ENCODE data around the gene NECAP2. TPM values are rescaled to one million over a fixed set of nuclear protein-coding genes. Genes with fewer than 3 reads are reported as not detected.

NECAP2 gene
- total and polyA plus RNA-seq, 2 of the 4 experiments (the other 2 are of a cell fraction) = 80.5 to 85.1 TPM

DNA sequence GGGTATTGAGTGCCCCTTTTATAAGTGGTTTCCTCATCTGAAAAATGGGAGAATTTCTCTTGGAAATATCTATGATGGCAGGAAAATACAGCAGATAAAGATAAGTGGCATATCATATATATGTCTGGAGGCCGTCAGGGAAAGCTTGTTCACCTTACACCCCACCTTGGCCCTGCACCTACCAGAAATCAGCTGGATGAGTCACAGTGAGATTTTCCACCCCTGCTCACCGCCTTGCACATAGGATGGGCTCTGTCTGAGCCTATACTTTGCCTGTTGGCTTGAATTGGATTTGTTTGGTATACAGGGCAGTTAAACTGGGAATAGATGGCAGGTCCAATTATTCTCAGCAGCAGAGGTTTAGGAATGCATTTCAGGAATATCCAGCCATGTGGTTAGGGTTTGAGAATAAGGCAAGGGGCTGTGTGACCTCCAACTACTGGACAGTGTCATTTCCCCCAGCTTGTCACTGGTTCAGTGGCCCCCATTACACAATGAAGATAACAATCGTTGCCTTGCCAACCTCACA lies 3.5 kb upstream of the NECAP2 start, which contains the start of gene SPATA21:
Gene SPATA21 (minus strand): TSS at position 479 of the 529 bp plus-strand sequence. CDS start 6,053 bp downstream, outside the sequence.
- BruUV-seq (replicated peaks) = no TSS peak

More for the DNA sequence above, 3.5 kb upstream of the NECAP2 start, which contains the start of gene SPATA21:
- Histone ChIP-seq H3K4me3 (ENCODE audit: insufficient read depth, low read depth, low read length) (no peak within 1 kb of the TSS), H3K36me3 (ENCODE audit: control insufficient read depth, insufficient read depth, low read length) (no peaks in the 10 kb centered on the region), H2BK120ac (ENCODE audit: low read depth, low read length) (no peak within 1 kb of the TSS), H3K4me1 (ENCODE audit: control insufficient read depth, insufficient read depth, low read length) (no peaks in the 10 kb centered on the region; the same call in 1 of the 2 replicates), H2AFZ (replicated peaks; ENCODE audit: low read length, poor library complexity) (no peak within 1 kb of the TSS), H2BK20ac (ENCODE audit: low read depth, low read length) (no peak within 1 kb of the TSS), H4K8ac (ENCODE audit: low read depth in 2 of 2, low read length in 2 of 2) (no peak within 1 kb of the TSS), H2BK15ac (ENCODE audit: low read depth, low read length) (no peak within 1 kb of the TSS), H3K27ac (ENCODE audit: insufficient read depth, low read length) (no peak within 1 kb of the TSS), H3K27me3 (ENCODE audit: control insufficient read depth, insufficient read depth, low read length) (peaks cover 2% of the 10 kb centered on the region; the same call in 1 of the 2 replicates), H2AK5ac (ENCODE audit: low read depth, low read length) (no peak within 1 kb of the TSS), H3K18ac (ENCODE audit: low read depth, low read length) (no peak within 1 kb of the TSS), H3K56ac (ENCODE audit: extremely low read depth, insufficient read depth, low read length) (no peak within 1 kb of the TSS), H3K9me3 (ENCODE audit: control insufficient read depth, insufficient read depth, low read length) (no peaks in the 10 kb centered on the region), H4K20me1 (ENCODE audit: insufficient read depth, low read length) (0 out of 2 replicates have a peak, but pooled peaks cover 7% of the 10 kb centered on the region), H3K4me2 (ENCODE audit: low read depth, low read length) (no peak within 1 kb of the TSS), H2AK9ac (replicated peaks; ENCODE audit: low read depth, low read length, poor library complexity) (no peak within 1 kb of the TSS), H4K5ac (ENCODE audit: low read depth, low read length) (no peak within 1 kb of the TSS), H2BK5ac (ENCODE audit: low read depth, low read length, poor library complexity, severe bottlenecking) (no peak within 1 kb of the TSS), H3K4ac (ENCODE audit: low read depth, low read length) (no peak within 1 kb of the TSS), H3K9ac (ENCODE audit: low read depth, low read length) (no peak within 1 kb of the TSS), H3K14ac (replicated peaks; ENCODE audit: low read depth, low read length) (no peak within 1 kb of the TSS), H3K79me1 (ENCODE audit: low read depth in 1 of 2, low read length in 2 of 2) (peaks cover 12 to 19% of the 10 kb centered on the region in 2 experiments; a peak in 3 of 4 replicates), H3K9me1 (ENCODE audit: insufficient read depth, low read length) (no peaks in the 10 kb centered on the region), H3K23ac (ENCODE audit: low read depth, low read length) (no peak within 1 kb of the TSS), H4K91ac (ENCODE audit: insufficient read depth, low read depth, low read length) (no peak within 1 kb of the TSS)
- WGBS, 2 experiments (ENCODE audit: extremely low coverage in 2 of 2, insufficient read length in 1 of 2) = 60% methylated on average over 1 of the region's 3 CpGs; no CpG with 5 or more reads in 1 of the 2 experiments
- DNase-seq (no peak), ATAC-seq (ENCODE audit: low read depth) (no peak)
- dilution Hi-C loops (cut with HindIII; ENCODE audit: low sequenced_read_pairs, unreplicated experiment) (no loop called here), in situ Hi-C loops (cut with MboI; ENCODE audit: low sequenced_read_pairs) (no loop called here), intact Hi-C loops (cut with micrococcal nuclease) (no loop called here)
- ChIA-PET POLR2A (ENCODE audit: unreplicated experiment) (no interaction called here), CTCF (no interaction called here)
- TF ChIP-seq MAZ (IDR thresholded peaks at IDR 0.05; ENCODE audit: borderline replicate concordance, low read depth, low read length) = no peak
- TF ChIP-seq ELK1 (IDR thresholded peaks at IDR 0.05; ENCODE audit: borderline replicate concordance, low read depth, low read length) = no peak
- TF ChIP-seq BHLHE40 (IDR thresholded peaks at IDR 0.05; ENCODE audit: low read depth, low read length) = no peak
- no peak for TF ChIP-seq MXI1 (IDR thresholded peaks at IDR 0.05; ENCODE audit: borderline replicate concordance, low read depth, low read length)
- no peak for TF ChIP-seq RFX5 (IDR thresholded peaks at IDR 0.05; ENCODE audit: low read depth, low read length)
- no peak for TF ChIP-seq POLR2A (IDR thresholded peaks at IDR 0.05; ENCODE audit: low read depth, low read length)
- no peak for TF ChIP-seq MAFK (IDR thresholded peaks at IDR 0.05; ENCODE audit: low read depth, low read length)
